Gastrocnemius medialis (tissue), 4 donors: Measurements from ENCODE around the gene MBOAT7. TPM values are rescaled to one million over a fixed set of nuclear protein-coding genes. Genes with fewer than 3 reads are reported as not detected.
"Not testable (repeated sequence)": the region's sequence is repeated elsewhere in the genome, so short reads cannot be mapped to it uniquely, and the experiment has no call there.

Experiments used
- ATAC-seq, 2 donors: fragments of 150-250 bp; one replicate each; pipeline ENCODE4 v1.9.1; 2016
- DNase-seq, 2 donors: peaks; one replicate each; pipeline ENCODE4 v3.0.0-alpha.2; 2019
- H3K27ac ChIP-seq, 4 donors: fragments of 200-600 bp; sonication (generic); 1 replicate in 1 of 4; 2 replicates in 3 of 4; pipeline ENCODE4 v1.5.1; 2016 to 2018; ENCODE audit warnings: mild to moderate bottlenecking in 2 of 4, moderate library complexity in 1 of 4
- H3K27me3 ChIP-seq, 3 donors: fragments of 200-600 bp; sonication (generic) in 2 of 3; 1 replicate in 1 of 3; 2 replicates in 2 of 3; pipeline versions ENCODE4 v1.5.1 to v1.6.0; 2016 to 2019; ENCODE audit warnings: mild to moderate bottlenecking in 1 of 3, moderate library complexity in 1 of 3
- H3K36me3 ChIP-seq, 2 donors: fragments of 200-600 bp; sonication (generic) in 1 of 2; one replicate each; pipeline ENCODE4 v1.5.1; 2017 to 2018
- H3K4me1 ChIP-seq, 2 donors: fragments of 200-600 bp; sonication (generic) in 1 of 2; one replicate each; pipeline ENCODE4 v1.5.1; 2016 to 2017; ENCODE audit warnings: mild to moderate bottlenecking in 2 of 2
- H3K4me3 ChIP-seq, 4 donors: fragments of 200-600 bp; sonication (generic) in 3 of 4; 1 replicate in 1 of 4; 2 replicates in 3 of 4; pipeline ENCODE4 v1.5.1; 2016 to 2019; ENCODE audit warnings: mild to moderate bottlenecking in 2 of 4
- H3K9me3 ChIP-seq, 3 donors: fragments of 200-600 bp; sonication (generic) in 2 of 3; 1 replicate in 1 of 3; 2 replicates in 2 of 3; pipeline ENCODE4 v1.5.1; 2016 to 2019
- CTCF ChIP-seq, 5 experiments: fragments of 450-650 bp in 3 of 5; fragments of 200-600 bp in 2 of 5; sonication (generic) in 2 of 5; IDR thresholded peaks in 4 of 5; conservative IDR thresholded peaks in 1 of 5; 1 replicate in 4 of 5; 2 replicates in 1 of 5; pipeline ENCODE4 v1.5.1; 2016 to 2019; ENCODE audit warnings: antibody characterized with exemption in 5 of 5, mild to moderate bottlenecking in 3 of 5, moderate library complexity in 3 of 5
- POLR2A ChIP-seq, 2 donors: fragments of 450-650 bp; IDR thresholded peaks; one replicate each; pipeline ENCODE4 v1.6.1; 2017; ENCODE audit warnings: antibody characterized with exemption in 2 of 2, mild to moderate bottlenecking in 2 of 2, moderate library complexity in 2 of 2
- in situ Hi-C, 4 donors: fragments of 200-750 bp; cut with MboI; loops; one replicate each; pipeline versions ENCODE4 v1.15.0 to v1.8.0; 2017; ENCODE audit warnings: low sequenced_read_pairs in 4 of 4
- intact Hi-C: fragments of 100-400 bp; cut with DNase I; formaldehyde crosslinking; loops from one replicate; pipeline ENCODE4 v1.15.1; 2023; ENCODE audit warnings: low total_unique reads
- total RNA-seq, 4 donors: library from RNA; depleted of rRNA; stranded (reverse); fragments of >200 nt; gene quantifications; one replicate each; pipeline versions ENCODE4 v1.1.0 to v1.2.3, GENCODE V29; 2016

Gene MBOAT7
- total RNA-seq, 4 donors from 2014 or later, result 11.6 to 36.4 (median 19.3) TPM

DNA sequence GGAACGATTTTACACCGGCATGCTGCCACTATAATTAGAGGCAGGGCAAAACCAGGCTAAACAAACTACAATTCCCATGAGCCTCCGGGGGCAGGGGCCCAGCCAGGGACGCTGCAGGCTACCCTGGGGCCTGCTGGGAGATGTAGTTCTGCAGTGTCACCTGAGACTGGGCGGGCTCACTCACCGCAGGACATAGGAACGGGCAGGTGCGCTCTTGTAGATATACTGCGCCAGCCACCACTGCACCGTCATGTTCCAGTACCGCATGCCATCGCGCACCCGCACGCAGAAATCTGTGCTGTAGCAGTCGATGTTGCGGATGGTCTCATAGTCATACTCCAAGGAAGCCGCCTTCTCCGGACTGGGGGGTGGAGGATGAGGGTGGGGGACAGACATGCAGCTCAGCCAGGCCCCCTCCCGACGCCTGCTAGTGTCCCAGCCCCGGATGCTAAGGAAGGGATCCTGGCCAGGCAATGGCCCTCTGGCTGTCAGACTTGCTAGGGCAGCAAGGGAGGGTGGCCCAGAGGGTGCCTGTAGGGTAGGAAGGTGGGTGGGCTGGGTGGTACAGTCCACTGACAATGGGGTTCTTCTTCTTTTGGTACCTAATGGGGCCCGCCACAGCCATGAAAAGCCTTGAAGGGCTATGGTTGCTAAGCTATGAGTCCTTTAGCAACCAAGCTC, 10.7 kb downstream of the MBOAT7 start:
- Histone ChIP-seq H3K9me3 (no peaks in the 10 kb centered on the region), H3K4me1 (no peaks in the 10 kb centered on the region), H3K4me3 (no peak overlapping the region), H3K36me3 (no peaks in the 10 kb centered on the region), H3K27ac (no peak overlapping the region), H3K27me3 (peaks cover 0 to 4% (median 1%) of the 10 kb centered on the region in 3 donors)
- intact Hi-C loops (no loop called here), in situ Hi-C loops (no loop called here)
- ATAC-seq (peak in 1 of 2 donors; percentile 81), DNase-seq (no peak)
- TF ChIP-seq POLR2A (IDR thresholded peaks at IDR 0.05), result no peak
- no peak for TF ChIP-seq CTCF (IDR thresholded peaks at IDR 0.05 in 4 of 5, conservative IDR thresholded peaks at IDR 0.05 in 1 of 5)

- H3K9me3 ChIP-seq, result no peaks in the 10 kb centered on the region
- H3K27ac ChIP-seq, result no peak overlapping the region
- H3K27me3 ChIP-seq, result peaks cover 4 to 18% (median 11%) of the 10 kb centered on the region in 3 donors
- ATAC-seq, result no peak
- no peaks in the 10 kb centered on the region for H3K36me3 ChIP-seq
- in situ Hi-C loops (no loop called here), intact Hi-C loops (no loop called here)
- no peaks in the 10 kb centered on the region for H3K4me1 ChIP-seq
- H3K4me3 ChIP-seq, result no peak overlapping the region
- no peak for DNase-seq
- TF ChIP-seq POLR2A (IDR thresholded peaks at IDR 0.05) (no peak), CTCF (IDR thresholded peaks at IDR 0.05 in 4 of 5, conservative IDR thresholded peaks at IDR 0.05 in 1 of 5) (no peak)
Measured at GRCh38 chr19:54173951-54174834, 15.2 kb downstream of the MBOAT7 start.

GRCh38 chr19:54173359-54173699, 16.1 kb downstream of the MBOAT7 start:
- intact Hi-C loops, result no loop called here
- Histone ChIP-seq H3K4me3 (no peak overlapping the region), H3K27me3 (peaks cover 4 to 18% (median 11%) of the 10 kb centered on the region in 3 donors), H3K9me3 (no peaks in the 10 kb centered on the region), H3K36me3 (no peaks in the 10 kb centered on the region), H3K4me1 (peaks cover 0 to 2% of the 10 kb centered on the region in 2 donors), H3K27ac (peak overlapping the region in 1 of 4 donors; percentile 62)
- DNase-seq (no peak), ATAC-seq (no peak)
- no peak for TF ChIP-seq CTCF (IDR thresholded peaks at IDR 0.05 in 4 of 5, conservative IDR thresholded peaks at IDR 0.05 in 1 of 5)
- TF ChIP-seq POLR2A (IDR thresholded peaks at IDR 0.05), result no peak
- in situ Hi-C loops, result no loop called here

DNA sequence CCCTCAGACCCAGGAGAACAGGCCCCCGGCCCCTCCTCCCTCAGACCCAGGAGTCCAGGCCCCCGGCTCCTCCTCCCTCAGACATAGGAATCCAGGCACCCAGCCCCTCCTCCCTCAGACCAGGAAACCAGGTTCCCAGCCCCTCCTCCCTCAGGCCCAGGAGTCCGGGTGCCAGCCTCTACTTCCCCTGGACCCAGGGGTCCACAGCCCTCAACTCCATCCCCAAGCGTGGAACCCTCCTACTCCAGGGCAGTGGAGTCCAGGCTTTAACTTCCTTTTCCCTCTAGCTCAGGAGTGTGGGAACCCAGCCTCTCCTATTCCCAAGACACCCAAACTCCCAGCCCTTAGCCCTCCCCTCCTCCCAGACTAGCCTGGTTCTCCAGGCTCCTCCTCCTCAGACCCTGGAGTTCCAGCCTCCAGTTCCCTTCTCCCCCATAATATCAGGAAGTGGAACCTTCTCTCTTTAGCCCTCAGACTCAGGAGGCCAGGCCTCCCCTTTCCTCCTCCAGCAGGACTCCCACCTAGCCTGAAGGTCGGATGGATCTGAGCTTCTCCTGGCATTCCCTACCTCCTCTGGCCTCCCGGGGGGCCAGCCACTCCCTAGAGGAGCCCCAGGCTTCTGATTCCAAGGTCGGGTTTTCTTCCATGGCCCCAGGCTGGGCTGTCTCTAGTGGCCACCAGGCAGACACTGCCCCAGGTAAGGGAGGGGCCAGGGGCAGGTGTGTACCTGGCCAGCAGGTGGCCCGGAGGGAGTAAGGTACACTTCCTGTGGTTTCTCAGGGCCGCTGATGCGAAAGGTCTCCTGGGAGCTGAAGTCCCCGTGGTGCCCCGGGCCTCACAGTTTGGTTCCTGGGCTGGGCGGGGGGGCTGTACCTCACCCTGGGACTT, 16.7 kb downstream of the MBOAT7 start, which contains the start of gene TMC4:
TSS of gene TMC4 (minus strand) at position 690 of the 888 bp plus-strand sequence. CDS start at position 647, 43 bp downstream.
- Histone ChIP-seq H3K27ac (peak within 1 kb of the TSS; percentile 37 to 69 (median 54)), H3K27me3 (peaks cover 4 to 18% (median 11%) of the 10 kb centered on the region in 3 donors), H3K4me3 (peak within 1 kb of the TSS in 2 of 4 donors; percentile 17 to 22), H3K36me3 (no peaks in the 10 kb centered on the region), H3K4me1 (peaks cover 0 to 4% of the 10 kb centered on the region in 2 donors), H3K9me3 (no peaks in the 10 kb centered on the region)
- ATAC-seq (peak; percentile 48 to 61), DNase-seq (no peak)
- intact Hi-C loops, result no loop called here
- in situ Hi-C loops, result no loop called here
- TF ChIP-seq POLR2A (IDR thresholded peaks at IDR 0.05) (no peak), CTCF (IDR thresholded peaks at IDR 0.05 in 4 of 5, conservative IDR thresholded peaks at IDR 0.05 in 1 of 5) (no peak)

DNA sequence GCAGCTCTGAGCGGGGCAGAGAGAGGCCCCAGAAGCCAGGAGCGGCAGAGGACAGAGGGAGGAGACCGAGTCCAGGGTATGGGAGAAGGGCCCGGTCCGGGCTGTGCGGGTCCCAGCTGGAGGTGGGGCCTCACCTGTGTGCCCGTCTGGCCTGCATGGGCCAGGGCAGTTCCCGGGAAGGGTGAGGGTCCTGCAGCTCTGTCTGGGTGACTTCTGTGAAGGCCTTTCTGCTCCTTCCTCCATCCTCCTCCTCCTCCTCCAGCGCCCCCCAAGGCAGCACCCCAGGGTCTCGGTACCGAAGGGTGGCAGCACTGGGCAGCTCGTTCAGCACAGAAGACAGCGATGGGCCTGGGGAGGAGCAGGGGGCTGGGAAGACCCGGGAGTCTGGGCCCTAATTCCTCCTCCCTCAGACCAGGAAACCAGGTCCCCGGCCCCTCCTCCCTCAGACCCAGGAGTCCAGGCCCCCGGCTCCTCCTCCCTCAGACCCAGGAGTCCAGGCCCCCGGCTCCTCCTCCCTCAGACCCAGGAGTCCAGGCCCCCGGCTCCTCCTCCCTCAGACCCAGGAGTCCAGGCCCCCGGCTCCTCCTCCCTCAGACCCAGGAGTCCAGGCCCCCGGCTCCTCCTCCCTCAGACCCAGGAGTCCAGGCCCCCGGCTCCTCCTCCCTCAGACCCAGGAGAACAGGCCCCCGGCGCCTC, 17.5 kb downstream of the MBOAT7 start:
- intact Hi-C loops, in situ Hi-C loops: not testable (repeated sequence)

More for the DNA sequence above, 17.5 kb downstream of the MBOAT7 start:
- H3K4me1 ChIP-seq, ATAC-seq, H3K9me3 ChIP-seq, H3K36me3 ChIP-seq, DNase-seq, H3K4me3 ChIP-seq: not testable (repeated sequence)
- Histone ChIP-seq H3K27ac (peak overlapping the region in 3 of 4 donors; percentile 33 to 69 (median 62)), H3K27me3 (peaks cover 4 to 18% (median 11%) of the 10 kb centered on the region in 3 donors)
